ENCODE data around the gene FBXO42. TPM values are rescaled to one million over a fixed set of nuclear protein-coding genes. Genes with fewer than 3 reads are reported as not detected.

FBXO42 gene
- total and polyA plus RNA-seq, 2 donors (not counting 3 experiments of a cell fraction or from before 2014, with no cell fraction given) = 16.3 to 20.4 TPM

- peaks cover 0 to 2% of the 10 kb centered on the region in 2 experiments for H3K27me3 ChIP-seq (ENCODE audit: control insufficient read depth in 2 of 2, insufficient read depth in 2 of 2, low read length in 2 of 2)
- H3K9ac ChIP-seq (replicated peaks; ENCODE audit: extremely low read depth, insufficient read depth, low read length) = no peak overlapping the region
- BruUV-seq (replicated peaks) = no TSS peak
- H3K36me3 ChIP-seq (ENCODE audit: control insufficient read depth in 2 of 2, extremely low read depth in 1 of 2, insufficient read depth in 2 of 2, low read length in 2 of 2) = no peaks in the 10 kb centered on the region
- TF ChIP-seq EZH2 (IDR thresholded peaks at IDR 0.05; ENCODE audit: borderline replicate concordance, low read depth, low read length, severe bottlenecking) (no peak), MYC (IDR thresholded peaks at IDR 0.05; ENCODE audit: low read depth, low read length) (no peak), GATA2 (IDR thresholded peaks at IDR 0.05; ENCODE audit: insufficient read depth, insufficient read length, low read depth, low read length) (no peak), FOS (IDR thresholded peaks at IDR 0.05; ENCODE audit: borderline replicate concordance, insufficient read depth, low read length) (no peak), POLR2A (IDR thresholded peaks at IDR 0.05; ENCODE audit: low read depth, low read length) (no peak)
- FAIRE-seq = no peak
- H3K9me1 ChIP-seq (replicated peaks; ENCODE audit: control insufficient read depth, extremely low read depth, insufficient read depth, low read length) = no peaks in the 10 kb centered on the region
- H3K27ac ChIP-seq (ENCODE audit: insufficient read depth, low read depth, low read length) = no peak overlapping the region
- dilution Hi-C loops (cut with MboI; ENCODE audit: extremely low pct_ligation_motif_present, low sequenced_read_pairs) = no loop called here
- no peaks in the 10 kb centered on the region for H3K9me3 ChIP-seq (replicated peaks; ENCODE audit: control insufficient read depth, insufficient read depth, low read length)
- ChIA-PET CTCF (no interaction called here), POLR2A (no interaction called here)
- no peaks in the 10 kb centered on the region for H3K79me2 ChIP-seq (ENCODE audit: control insufficient read depth, insufficient read depth, low read length)
- H3K4me1 ChIP-seq (ENCODE audit: control insufficient read depth, extremely low read depth, insufficient read depth, low read length) = peaks cover 8% of the 10 kb centered on the region
- intact Hi-C loops (cut with micrococcal nuclease) = no loop called here
- no peak overlapping the region for H3K4me2 ChIP-seq (ENCODE audit: insufficient read depth, low read length)
- no peak for DNase-seq (ENCODE audit: low read depth, low spot score)
- no peak overlapping the region for H2AFZ ChIP-seq (ENCODE audit: low read depth, low read length)
- no peaks in the 10 kb centered on the region for H4K20me1 ChIP-seq (replicated peaks; ENCODE audit: control insufficient read depth, extremely low read depth, insufficient read depth, low read length)
- H3K4me3 ChIP-seq (replicated peaks in 1 of 3; ENCODE audit: insufficient read depth in 1 of 3, low read depth in 1 of 3, low read length in 3 of 3) = no peak overlapping the region
These were observed 132.2 kb downstream of the FBXO42 start for GRCh38 chr1:16219968-16220500.

GRCh38 chr1:16218674-16219071 is 133.6 kb downstream of the FBXO42 start:
- TF ChIP-seq JUN (IDR thresholded peaks at IDR 0.05; ENCODE audit: borderline replicate concordance, insufficient read depth, insufficient read length, low read depth) (no peak), CTCF (IDR thresholded peaks at IDR 0.05; ENCODE audit: extremely low read depth in 1 of 2, insufficient read depth in 1 of 2, low read depth in 1 of 2, low read length in 2 of 2) (no peak), GATA2 (IDR thresholded peaks at IDR 0.05; ENCODE audit: insufficient read depth, insufficient read length, low read depth, low read length) (no peak), FOS (IDR thresholded peaks at IDR 0.05; ENCODE audit: borderline replicate concordance, insufficient read depth, low read length) (no peak), EZH2 (IDR thresholded peaks at IDR 0.05; ENCODE audit: borderline replicate concordance, low read depth, low read length, severe bottlenecking) (no peak), POLR2A (IDR thresholded peaks at IDR 0.05; ENCODE audit: low read depth, low read length) (no peak), POLR2AphosphoS5 (IDR thresholded peaks at IDR 0.05; ENCODE audit: insufficient read depth, low read depth, low read length) (no peak), MYC (IDR thresholded peaks at IDR 0.05; ENCODE audit: low read depth, low read length) (no peak)
- TF ChIP-seq, protein P1, sequence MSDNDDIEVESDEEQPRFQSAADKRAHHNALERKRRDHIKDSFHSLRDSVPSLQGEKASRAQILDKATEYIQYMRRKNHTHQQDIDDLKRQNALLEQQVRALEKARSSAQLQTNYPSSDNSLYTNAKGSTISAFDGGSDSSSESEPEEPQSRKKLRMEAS (IDR thresholded peaks at IDR 0.05; ENCODE audit: insufficient read depth, insufficient read length) = no peak
- Histone ChIP-seq H3K27ac (ENCODE audit: insufficient read depth, low read depth, low read length) (no peak overlapping the region), H3K9me1 (replicated peaks; ENCODE audit: control insufficient read depth, extremely low read depth, insufficient read depth, low read length) (no peaks in the 10 kb centered on the region), H3K36me3 (ENCODE audit: control insufficient read depth in 2 of 2, extremely low read depth in 1 of 2, insufficient read depth in 2 of 2, low read length in 2 of 2) (no peaks in the 10 kb centered on the region), H3K27me3 (ENCODE audit: control insufficient read depth in 2 of 2, insufficient read depth in 2 of 2, low read length in 2 of 2) (peaks cover 0 to 2% of the 10 kb centered on the region in 2 experiments), H3K79me2 (ENCODE audit: control insufficient read depth, insufficient read depth, low read length) (no peaks in the 10 kb centered on the region), H3K9ac (replicated peaks; ENCODE audit: extremely low read depth, insufficient read depth, low read length) (no peak overlapping the region), H3K9me3 (replicated peaks; ENCODE audit: control insufficient read depth, insufficient read depth, low read length) (no peaks in the 10 kb centered on the region), H3K4me1 (ENCODE audit: control insufficient read depth, extremely low read depth, insufficient read depth, low read length) (peaks cover 8% of the 10 kb centered on the region), H3K4me3 (replicated peaks in 1 of 3; ENCODE audit: insufficient read depth in 1 of 3, low read depth in 1 of 3, low read length in 3 of 3) (no peak overlapping the region), H4K20me1 (replicated peaks; ENCODE audit: control insufficient read depth, extremely low read depth, insufficient read depth, low read length) (no peaks in the 10 kb centered on the region), H3K4me2 (ENCODE audit: insufficient read depth, low read length) (no peak overlapping the region), H2AFZ (ENCODE audit: low read depth, low read length) (no peak overlapping the region)
- no TSS peak for BruUV-seq (replicated peaks)
- POLR2A ChIA-PET = no interaction called here
- FAIRE-seq (no peak), DNase-seq (ENCODE audit: low read depth, low spot score) (no peak)
- intact Hi-C loops (cut with micrococcal nuclease) (no loop called here), dilution Hi-C loops (cut with MboI; ENCODE audit: extremely low pct_ligation_motif_present, low sequenced_read_pairs) (no loop called here)
- CTCF ChIA-PET = interaction anchor here (0.5 to 3.1 kb wide), 2 partner anchors 14 to 29 kb away, joined by 3 to 10 read pairs; no protein-coding TSS in a partner anchor

Data from endothelial cell of umbilical vein (primary cell).